Panc1 (cell line): ENCODE results near the gene SCAF8.

Experiments
- POLR2AphosphoS5 ChIP-seq: IDR thresholded peaks from 2 replicates; pipeline ENCODE4 v1.6.1; 2012; ENCODE audit warnings: mild to moderate bottlenecking, low read depth, low read length, moderate library complexity
- SIN3A ChIP-seq: IDR thresholded peaks from 2 replicates; pipeline ENCODE4 v1.6.1; 2012; ENCODE audit warnings: low read depth, mild to moderate bottlenecking, low read length, moderate library complexity, borderline replicate concordance; ENCODE audit not compliant: insufficient read depth
- TCF7L2 ChIP-seq: IDR thresholded peaks from 2 replicates; pipeline ENCODE4 v1.6.1; 2011; ENCODE audit warnings: mild to moderate bottlenecking, low read depth, low read length, inconsistent platforms
- TF ChIP-seq, protein P1 (sequence below), 2 experiments: IDR thresholded peaks; 2 replicates each; pipeline ENCODE4 v1.6.1; 2011 to 2012; ENCODE audit warnings: low read depth in 2 of 2, control low read depth in 1 of 2, low read length in 1 of 2, mild to moderate bottlenecking in 1 of 2, moderate library complexity in 1 of 2; ENCODE audit not compliant: insufficient read depth in 1 of 2
- TF ChIP-seq, protein P2 (sequence below): fragments of 450-650 bp; IDR thresholded peaks from 2 replicates; pipeline ENCODE4 v1.5.1; 2017; ENCODE audit warnings: mild to moderate bottlenecking

DNA sequence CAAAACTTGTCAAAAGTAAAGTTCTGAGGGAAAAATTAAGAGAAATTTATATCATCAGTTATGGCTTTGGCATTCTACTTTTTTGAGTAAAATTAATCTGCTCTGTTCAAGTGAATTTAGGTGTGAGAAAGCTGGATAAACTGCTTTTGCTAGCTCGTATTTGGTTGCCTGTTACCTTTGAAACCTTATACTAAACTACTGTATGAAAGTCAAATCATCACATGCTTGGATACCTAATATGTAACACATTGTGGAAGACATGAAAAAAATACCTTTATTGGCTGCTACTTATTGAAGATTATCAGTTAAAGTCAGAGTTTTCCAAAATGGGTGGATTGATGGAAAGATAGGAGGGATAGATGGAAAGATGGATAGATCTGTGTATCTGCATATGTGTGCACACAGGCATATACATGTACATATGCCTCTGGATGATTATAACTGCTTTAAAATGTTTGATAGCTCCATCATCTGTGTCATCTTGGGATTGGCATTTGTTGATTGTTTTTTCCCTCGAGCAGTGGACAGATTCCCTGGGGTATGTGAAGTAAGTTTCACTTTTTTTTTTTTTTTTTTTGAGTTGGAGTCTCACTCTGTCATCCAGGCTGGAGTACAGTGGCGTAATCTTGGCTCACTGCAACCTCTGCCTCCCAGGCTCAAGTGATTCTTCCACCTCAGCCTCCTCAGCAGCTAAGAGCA, 24.3 kb downstream of the SCAF8 start:
- TF ChIP-seq, protein P1, sequence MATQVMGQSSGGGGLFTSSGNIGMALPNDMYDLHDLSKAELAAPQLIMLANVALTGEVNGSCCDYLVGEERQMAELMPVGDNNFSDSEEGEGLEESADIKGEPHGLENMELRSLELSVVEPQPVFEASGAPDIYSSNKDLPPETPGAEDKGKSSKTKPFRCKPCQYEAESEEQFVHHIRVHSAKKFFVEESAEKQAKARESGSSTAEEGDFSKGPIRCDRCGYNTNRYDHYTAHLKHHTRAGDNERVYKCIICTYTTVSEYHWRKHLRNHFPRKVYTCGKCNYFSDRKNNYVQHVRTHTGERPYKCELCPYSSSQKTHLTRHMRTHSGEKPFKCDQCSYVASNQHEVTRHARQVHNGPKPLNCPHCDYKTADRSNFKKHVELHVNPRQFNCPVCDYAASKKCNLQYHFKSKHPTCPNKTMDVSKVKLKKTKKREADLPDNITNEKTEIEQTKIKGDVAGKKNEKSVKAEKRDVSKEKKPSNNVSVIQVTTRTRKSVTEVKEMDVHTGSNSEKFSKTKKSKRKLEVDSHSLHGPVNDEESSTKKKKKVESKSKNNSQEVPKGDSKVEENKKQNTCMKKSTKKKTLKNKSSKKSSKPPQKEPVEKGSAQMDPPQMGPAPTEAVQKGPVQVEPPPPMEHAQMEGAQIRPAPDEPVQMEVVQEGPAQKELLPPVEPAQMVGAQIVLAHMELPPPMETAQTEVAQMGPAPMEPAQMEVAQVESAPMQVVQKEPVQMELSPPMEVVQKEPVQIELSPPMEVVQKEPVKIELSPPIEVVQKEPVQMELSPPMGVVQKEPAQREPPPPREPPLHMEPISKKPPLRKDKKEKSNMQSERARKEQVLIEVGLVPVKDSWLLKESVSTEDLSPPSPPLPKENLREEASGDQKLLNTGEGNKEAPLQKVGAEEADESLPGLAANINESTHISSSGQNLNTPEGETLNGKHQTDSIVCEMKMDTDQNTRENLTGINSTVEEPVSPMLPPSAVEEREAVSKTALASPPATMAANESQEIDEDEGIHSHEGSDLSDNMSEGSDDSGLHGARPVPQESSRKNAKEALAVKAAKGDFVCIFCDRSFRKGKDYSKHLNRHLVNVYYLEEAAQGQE (IDR thresholded peaks at IDR 0.05; ENCODE audit: insufficient read depth in 1 of 2, low read depth in 2 of 2, low read length in 1 of 2) = no peak
- TF ChIP-seq, protein P2, sequence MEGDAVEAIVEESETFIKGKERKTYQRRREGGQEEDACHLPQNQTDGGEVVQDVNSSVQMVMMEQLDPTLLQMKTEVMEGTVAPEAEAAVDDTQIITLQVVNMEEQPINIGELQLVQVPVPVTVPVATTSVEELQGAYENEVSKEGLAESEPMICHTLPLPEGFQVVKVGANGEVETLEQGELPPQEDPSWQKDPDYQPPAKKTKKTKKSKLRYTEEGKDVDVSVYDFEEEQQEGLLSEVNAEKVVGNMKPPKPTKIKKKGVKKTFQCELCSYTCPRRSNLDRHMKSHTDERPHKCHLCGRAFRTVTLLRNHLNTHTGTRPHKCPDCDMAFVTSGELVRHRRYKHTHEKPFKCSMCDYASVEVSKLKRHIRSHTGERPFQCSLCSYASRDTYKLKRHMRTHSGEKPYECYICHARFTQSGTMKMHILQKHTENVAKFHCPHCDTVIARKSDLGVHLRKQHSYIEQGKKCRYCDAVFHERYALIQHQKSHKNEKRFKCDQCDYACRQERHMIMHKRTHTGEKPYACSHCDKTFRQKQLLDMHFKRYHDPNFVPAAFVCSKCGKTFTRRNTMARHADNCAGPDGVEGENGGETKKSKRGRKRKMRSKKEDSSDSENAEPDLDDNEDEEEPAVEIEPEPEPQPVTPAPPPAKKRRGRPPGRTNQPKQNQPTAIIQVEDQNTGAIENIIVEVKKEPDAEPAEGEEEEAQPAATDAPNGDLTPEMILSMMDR = no peak
- TF ChIP-seq TCF7L2 (no peak), SIN3A (no peak), POLR2AphosphoS5 (no peak)
